GM10847 (cell line): ENCODE results near the gene NR2E1.

ENCODE experiments used
- POLR2A ChIP-seq: IDR thresholded peaks from 2 replicates; pipeline ENCODE4 v1.6.1; 2011; ENCODE audit not compliant: insufficient read length; ENCODE audit errors: extremely low read depth

NR2E1 gene

DNA sequence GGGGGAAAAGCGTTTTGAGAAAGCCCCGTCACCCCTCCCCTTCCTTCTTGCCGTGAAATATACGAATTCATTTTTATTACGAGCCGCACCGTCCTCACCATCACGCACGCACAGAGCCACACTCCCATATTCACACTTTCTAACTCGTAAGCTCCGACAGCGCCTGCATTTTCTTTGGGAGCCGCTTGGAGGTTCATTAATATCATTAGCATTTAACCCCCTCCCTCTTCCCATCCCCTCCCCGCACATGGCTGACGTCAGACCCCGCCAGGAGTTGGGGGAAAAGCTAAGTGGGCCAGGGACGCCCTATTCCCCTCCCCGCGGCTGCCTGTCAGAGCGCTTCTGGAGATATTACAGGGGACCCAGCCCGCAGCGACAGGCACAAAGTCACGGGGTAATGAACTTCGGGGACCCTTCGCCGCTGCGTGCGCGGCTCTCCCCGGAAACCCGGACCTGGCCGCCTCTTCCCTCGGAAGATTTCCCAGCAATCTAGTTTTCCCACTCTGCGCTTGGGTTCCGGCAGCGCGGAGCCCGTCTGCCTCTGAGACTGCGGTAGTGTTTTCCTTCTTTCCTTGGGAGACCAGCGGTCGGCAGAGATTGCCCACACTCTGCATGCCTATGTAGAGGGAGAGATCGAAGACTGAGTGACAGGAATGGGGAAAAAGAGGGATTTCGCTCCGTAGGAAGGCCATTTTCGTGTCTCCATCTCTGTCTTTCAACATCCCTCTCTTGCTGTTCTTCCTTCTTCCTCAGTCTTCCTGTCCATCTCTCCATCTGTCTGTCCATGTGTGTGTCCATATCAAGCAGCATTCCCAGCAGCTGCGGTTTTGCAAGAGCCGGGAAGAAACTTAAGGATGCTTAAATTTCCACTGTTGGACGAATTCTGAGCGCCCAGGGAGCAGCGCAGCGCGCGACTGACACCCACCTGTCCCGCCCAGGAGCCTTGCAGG lies at the start of gene NR2E1:
NR2E1 (plus strand) TSS at position 309 of the 950 bp plus-strand sequence. CDS start 744 bp downstream, outside the sequence.
- no peak for TF ChIP-seq POLR2A

DNA sequence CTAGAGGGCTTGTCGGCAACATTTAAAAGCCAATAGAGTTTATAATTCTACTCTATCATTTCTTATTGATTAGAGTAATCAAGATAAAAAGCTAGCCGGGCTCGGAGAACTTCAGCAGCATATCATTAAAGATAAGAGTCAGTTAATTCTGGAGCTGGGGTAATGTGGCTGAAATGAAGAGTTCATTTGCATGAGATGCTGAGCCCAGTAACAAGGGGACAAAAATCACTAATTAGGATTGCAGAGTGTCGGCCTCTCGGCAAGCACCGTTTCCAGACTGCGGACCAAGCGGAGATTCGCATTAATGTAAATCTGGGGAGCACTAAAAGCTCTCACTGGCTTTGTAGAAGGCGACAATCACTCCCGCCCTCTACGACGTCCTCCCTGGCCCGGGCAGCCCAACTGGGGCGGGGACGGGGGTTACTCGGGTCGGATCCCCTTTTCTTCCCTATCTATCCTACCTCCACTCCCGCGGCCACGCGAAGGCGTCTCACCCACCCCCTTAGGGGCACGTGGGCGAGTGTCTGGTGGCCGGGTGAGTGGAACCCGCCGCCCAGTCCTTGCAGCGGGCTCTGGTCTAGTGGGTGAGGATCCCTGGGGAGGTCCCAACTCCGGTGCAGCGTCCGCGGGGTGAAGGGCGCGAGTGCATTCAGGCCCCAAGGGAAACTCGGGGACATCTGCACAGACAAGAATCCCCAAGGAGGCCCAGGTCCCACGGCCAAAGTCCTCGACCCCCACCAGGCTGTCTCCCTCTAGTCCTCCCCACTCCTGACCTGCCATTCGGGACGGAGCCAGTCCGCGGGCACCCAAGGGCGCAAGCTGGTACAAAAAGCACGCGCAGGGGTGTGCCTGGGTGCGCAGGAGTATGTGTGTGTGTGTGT lies 49.0 kb upstream of the NR2E1 start:
- no peak for TF ChIP-seq POLR2A

DNA sequence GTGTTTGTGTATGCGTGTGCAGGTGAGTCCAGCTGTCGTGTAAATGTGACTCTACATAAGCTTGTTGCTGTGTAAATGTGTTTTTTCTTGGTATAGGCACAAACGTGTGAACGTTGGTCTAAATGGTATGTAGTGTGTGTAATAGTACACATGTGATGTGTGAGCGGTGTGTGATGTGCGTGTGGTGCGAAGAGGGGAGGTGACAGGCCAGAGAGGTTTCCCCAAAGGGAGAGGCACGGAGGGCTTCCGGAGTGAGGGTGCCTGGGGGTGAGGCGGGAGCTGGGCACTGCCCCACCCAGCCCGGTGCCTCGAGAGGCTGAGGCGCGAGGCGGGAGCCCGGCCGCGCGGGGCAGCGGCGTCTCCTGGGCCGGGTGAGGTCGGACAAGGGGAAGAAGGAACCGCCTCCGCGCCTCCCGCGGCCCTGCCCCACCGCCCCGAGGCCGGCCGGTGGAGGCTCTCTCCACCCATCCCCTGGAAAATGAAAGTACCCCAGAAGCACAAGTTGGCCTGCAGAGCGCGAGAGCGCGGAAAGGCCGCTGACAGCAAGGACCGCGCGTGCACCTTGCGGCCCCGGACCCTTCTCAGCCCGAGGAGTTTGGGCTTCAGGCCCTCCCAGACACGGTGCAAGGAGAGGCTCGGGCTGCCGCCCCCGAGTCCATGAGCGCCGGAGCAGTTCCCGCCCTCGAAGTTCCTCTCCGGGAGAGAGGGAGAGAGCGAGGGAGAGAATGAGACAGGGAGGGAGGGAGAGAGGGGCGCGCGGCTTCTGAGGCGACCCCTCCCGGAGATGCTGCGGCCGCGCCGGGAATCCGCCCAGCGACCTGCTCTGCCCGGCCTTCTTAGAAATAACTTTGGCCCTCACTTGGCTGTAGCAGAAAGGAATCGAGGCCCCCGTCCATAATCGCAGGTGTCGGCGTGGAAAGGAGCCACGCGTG lies 48.1 kb upstream of the NR2E1 start:
- TF ChIP-seq POLR2A, result no peak

DNA sequence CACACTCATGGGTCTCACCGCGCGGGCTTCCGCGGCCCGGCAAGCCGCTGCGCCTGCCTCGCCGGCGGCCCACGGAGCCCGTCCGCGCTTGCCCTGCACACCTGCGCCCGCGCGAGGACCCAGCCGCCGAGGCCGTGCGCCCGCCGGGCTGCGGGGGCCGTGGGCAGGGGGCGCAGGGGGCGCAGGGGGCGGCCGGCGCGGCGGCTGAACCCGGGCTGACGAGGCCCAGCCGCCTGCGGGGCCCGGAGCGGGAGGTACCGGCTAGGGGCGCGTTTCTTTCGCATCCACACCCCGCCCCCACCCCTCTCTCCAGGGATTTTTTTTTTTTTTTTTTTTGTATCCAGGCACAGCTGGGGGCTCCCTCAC lies 47.5 kb upstream of the NR2E1 start:
- no peak for TF ChIP-seq POLR2A

DNA sequence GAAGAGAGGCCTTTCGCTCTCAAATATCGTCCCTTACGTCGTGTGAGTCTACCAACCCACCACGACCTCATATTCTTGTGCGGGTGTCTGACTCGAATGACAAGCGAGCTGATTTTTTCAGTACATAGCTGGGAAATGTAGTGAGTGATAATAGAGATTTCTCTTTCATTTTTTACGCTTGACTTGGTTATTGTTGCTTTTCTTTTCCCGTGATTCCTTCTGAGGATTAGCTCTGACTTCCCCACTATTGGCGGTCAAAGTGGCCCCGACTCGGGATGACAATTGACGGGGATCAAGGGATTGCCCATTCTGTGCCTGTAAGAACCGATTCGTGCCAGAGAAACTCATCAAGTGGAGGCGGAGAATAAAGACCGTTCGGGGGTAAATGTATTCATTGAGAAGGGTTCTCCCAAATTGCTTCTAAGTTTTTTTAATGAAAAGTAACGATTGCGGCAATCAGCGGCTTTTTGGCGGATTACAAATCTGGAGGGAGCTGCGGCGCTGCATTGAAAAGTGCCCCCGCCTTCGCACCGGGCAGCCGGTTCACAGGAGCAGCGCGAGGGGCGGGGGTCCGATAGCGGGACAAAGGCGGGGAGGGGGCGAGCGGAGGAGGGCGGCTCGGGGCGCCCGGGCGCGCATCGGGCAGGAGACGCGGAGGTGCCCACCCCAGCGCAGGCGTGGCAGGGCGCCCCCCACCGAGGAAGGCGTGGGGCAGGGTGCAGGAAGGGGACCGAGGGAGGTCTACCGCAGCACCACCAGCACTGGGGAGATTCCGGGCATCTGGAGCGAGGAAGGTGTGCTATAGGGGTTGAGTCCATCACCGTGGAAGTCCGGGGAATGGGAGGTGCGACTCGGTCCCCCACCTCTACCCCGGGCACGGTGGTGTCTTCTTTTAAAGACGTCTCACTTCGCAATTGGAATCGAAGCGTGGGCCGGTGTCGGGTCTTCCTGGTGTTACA lies 46.7 kb upstream of the NR2E1 start:
- no peak for TF ChIP-seq POLR2A

DNA sequence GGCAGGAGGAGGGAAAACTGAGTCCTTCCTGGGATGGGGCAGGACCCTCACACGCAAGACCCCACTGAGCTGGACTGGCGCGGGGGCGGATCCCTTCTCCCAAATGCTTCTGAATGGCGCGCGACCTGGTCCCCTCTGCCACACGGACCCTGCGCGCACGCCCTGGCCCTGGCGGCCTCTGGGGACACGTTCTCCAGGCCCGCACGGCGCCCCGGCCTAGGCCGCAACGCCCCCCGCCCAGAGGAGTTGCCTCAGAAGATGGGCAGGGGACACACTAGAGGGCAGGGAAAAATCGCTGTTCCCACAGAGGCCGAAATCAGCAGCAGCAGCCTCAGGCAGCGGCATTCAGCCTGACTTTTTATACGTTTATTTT lies 46.1 kb upstream of the NR2E1 start:
- TF ChIP-seq POLR2A, result no peak

DNA sequence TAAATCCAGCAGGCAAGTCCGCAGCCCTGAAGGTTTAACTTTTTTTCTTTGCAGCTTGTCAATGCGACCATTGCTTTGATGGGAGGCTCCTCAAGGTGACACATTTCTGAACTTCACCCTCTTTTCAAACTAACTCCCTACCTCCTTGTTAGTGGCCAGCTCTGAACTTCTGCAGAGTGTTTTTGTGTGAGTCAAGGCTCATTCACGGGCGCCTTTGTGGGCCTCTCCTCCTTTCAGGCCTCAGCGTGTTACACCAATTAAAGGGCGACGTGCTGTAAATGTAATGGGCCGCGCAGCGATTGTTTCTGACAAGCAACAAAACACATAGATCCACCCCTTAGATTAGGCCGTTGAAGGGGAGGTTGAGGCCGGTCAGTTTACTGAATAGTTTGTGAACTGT lies 45.5 kb upstream of the NR2E1 start:
- no peak for TF ChIP-seq POLR2A

DNA sequence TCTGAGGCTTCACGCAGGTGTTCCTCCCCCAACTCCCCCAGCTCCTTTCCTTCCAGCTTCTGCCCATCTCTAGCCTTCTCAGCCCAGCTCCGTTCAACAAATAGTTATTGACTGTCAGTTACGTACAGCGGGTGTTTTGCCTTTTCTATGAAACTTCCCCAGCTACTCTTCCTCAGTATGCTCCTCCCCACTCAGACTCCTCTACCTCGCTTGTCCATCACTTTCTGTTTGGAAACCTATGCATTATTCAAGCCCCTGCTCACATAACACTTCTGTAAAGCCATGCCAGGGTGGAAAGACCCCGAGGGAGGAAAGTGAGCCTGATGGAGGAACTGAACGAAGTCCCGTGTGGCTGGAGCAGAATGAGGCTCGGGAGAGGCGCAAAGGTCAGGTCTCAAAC lies 44.2 kb upstream of the NR2E1 start:
- TF ChIP-seq POLR2A, result no peak

DNA sequence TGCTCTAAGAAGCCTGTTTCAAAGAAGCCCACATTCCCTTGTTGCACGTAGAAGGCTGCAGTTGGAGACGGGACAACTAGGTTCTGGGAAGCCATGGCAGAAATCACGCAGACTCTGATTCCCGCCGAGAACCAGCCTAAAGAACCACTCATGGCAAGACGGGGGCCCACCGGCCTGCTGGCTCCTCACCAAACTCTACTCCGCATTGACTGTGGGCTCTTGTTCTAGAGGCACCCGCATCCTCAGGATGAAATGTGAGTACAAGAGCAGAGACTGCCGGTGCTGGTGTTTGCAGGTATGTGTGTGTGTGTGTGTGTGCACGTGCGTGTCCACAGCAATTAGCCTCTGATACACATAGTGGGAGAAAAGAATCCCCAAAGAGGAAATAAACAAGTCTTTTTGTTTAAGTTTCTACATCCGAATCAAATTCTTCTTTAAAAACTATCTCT lies 42.3 kb upstream of the NR2E1 start:
- TF ChIP-seq POLR2A, result no peak

DNA sequence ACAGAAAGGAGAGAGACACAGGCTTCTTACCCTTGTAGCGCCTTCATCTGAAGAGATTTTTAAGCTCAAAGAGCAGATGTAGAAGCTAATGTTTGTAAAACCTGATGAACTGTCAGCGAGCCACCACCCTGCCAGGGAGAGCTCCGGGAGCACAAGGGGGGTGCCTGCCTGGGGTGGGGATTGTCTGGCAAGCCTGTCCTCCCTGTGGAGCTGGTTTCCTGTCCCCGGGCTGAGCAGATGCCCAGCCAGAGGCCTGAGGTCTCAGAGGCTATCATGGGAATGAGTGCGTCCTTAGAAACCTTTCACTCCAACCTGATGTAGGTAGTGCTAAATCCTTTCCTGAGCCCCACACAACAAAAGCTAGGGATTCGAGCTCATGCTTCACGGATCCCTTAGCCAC lies 41.9 kb upstream of the NR2E1 start:
- no peak for TF ChIP-seq POLR2A

DNA sequence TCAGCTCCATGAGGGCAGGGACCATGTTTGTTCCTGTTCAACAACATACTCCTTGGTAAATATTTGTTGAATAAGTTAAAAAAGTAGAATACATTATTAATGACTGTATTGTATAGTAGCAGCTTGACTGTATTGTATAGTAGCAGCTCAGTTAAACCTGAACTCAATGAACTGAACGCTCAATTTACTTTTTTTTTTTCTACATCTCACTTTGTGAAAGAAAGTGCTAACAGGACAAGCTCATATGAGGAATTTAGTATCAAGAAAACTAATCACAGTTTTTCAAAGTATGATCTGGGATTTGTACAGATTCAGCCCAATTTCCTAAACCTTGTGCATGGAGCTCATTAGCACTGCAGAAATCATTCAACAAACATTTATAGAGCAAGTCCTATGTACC lies 38.8 kb upstream of the NR2E1 start:
- no peak for TF ChIP-seq POLR2A

DNA sequence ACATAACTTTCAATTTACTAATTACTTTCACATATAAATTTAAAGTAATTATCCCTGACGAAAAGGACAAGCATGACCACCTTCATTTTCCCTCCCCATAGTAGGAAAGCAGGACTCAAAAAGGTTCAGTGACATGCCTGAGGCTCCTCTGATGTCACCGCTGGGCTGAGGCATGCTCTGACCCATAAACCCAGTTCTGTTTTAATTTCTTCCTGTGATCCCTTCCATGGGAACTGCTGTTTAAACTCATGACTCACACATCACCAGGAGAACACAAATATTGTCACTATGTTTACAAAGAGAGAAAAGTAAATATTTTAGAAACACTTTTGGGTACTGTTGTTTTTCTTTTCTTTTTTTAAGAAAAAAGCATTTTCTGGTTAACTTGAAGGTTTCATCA lies 38.0 kb upstream of the NR2E1 start:
- TF ChIP-seq POLR2A, result no peak

DNA sequence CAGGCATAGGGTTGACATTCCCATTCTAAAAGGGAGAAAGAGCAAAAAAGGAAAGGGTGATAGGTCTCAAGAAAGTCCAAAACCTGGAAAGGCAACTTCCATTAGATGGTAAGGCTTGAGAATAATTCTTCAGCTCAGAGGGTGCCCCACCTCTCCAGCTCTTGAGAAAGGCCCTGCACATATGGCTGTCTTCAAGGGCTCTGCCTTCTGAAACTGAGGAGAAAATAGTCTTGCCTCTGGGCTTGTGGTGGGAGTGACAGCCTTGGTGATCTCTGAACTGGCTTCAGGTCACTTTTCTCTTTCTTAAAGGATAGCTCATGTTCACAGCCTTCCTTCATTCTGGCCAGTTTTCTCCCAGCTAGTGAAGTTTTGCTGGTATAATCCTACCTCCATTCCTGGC lies 35.6 kb upstream of the NR2E1 start:
- no peak for TF ChIP-seq POLR2A

DNA sequence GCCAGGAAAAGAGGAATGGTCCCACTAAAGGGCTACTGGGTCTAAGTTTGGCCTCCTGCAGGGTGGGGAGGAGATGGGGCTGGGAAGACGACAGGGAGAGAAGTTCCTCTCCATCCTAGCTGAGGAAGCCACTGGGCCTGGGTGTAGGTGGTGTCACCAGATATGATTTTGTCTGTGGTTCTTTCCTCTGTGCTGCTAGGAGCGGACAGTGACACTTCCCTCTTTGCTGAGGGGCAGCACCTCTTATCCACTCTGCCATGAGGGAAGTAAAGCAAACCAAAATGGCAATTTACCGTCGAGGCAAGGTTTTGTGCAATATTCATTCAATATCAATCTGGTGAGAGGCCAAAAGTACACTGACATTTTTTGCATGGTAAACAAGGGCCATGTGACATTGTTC lies 33.0 kb upstream of the NR2E1 start:
- no peak for TF ChIP-seq POLR2A
